OCI-LY1 (cell line): Measurements from ENCODE around the gene FAM83D.

Experiments
- CTCF ChIP-seq: fragments of 200-600 bp; sonication (generic), shearing (Covaris generic); IDR thresholded peaks from 2 replicates; pipeline ENCODE4 v1.5.1; 2017; ENCODE audit warnings: mild to moderate bottlenecking, antibody characterized with exemption, low read length, moderate library complexity, mixed read lengths
- EZH2 ChIP-seq: fragments of 200-600 bp; sonication (generic), shearing (Covaris generic); IDR thresholded peaks from 2 replicates; pipeline ENCODE4 v1.8.0; 2017; ENCODE audit warnings: borderline replicate concordance, mixed run types, mild to moderate bottlenecking, antibody characterized with exemption, low read length, moderate library complexity, mixed read lengths

GRCh38 chr20:38939686-38940085, 13.5 kb downstream of the FAM83D start:
- TF ChIP-seq CTCF = no peak
- no peak for TF ChIP-seq EZH2
